ENCODE results near the gene USP12. TPM values are rescaled to one million over a fixed set of nuclear protein-coding genes. Genes with fewer than 3 reads are reported as not detected.

USP12 gene
- polyA plus RNA-seq, 3 donors = 12.8 to 23.4 (median 14.5) TPM

- peaks cover 4 to 7% of the 10 kb centered on the region in 2 donors for H3K9me3 ChIP-seq (replicated peaks in 1 of 2; ENCODE audit: control insufficient read depth in 1 of 2, insufficient read depth in 1 of 2, low read length in 2 of 2)
- intact Hi-C loops (cut with micrococcal nuclease) = no loop called here
- H3K4me2 ChIP-seq (replicated peaks; ENCODE audit: extremely low read depth, low read length, poor library complexity, severe bottlenecking) = no peak overlapping the region
- H3K9ac ChIP-seq (ENCODE audit: insufficient read depth, low read length, poor library complexity, severe bottlenecking) = no peak overlapping the region
- H3K4me3 Mint-ChIP-seq = no peak overlapping the region
- no peaks in the 10 kb centered on the region for H3K27me3 ChIP-seq (ENCODE audit: control insufficient read depth in 2 of 2, insufficient read depth in 2 of 2, low read length in 2 of 2)
- H3K27ac Mint-ChIP-seq = no peak overlapping the region
- no peak for TF ChIP-seq CTCF (IDR thresholded peaks at IDR 0.05)
- peaks cover 0 to 5% (median 3%) of the 10 kb centered on the region in 3 donors for H3K27me3 Mint-ChIP-seq (ENCODE audit: low read depth in 3 of 3)
- DNase-seq = no peak
- H3K27ac ChIP-seq (ENCODE audit: low read depth in 1 of 2, low read length in 2 of 2) = no peak overlapping the region
- H3K79me2 ChIP-seq (ENCODE audit: insufficient read depth, low read length) = no peaks in the 10 kb centered on the region
- no peaks in the 10 kb centered on the region for H3K36me3 Mint-ChIP-seq
- no peak overlapping the region for H2AFZ ChIP-seq (ENCODE audit: insufficient read depth, low read depth, low read length, poor library complexity, severe bottlenecking)
- no peak overlapping the region for H3K4me3 ChIP-seq (replicated peaks in 1 of 3; ENCODE audit: low read depth in 2 of 3, low read length in 3 of 3)
- H3K4me1 Mint-ChIP-seq = no peaks in the 10 kb centered on the region
- H3K36me3 ChIP-seq (replicated peaks in 1 of 2; ENCODE audit: control insufficient read depth in 1 of 2, insufficient read depth in 2 of 2, low read length in 2 of 2) = no peaks in the 10 kb centered on the region
- WGBS (ENCODE audit: insufficient coverage) = 56% methylated on average over 2 of the region's 2 CpGs
- peaks cover 0 to 14% (median 8%) of the 10 kb centered on the region in 7 donors for H3K9me3 Mint-ChIP-seq
- H4K20me1 ChIP-seq (ENCODE audit: insufficient read depth, low read length) = no peaks in the 10 kb centered on the region
- H3K4me1 ChIP-seq (ENCODE audit: control insufficient read depth in 1 of 2, insufficient read depth in 2 of 2, low read length in 2 of 2) = no peaks in the 10 kb centered on the region
These were observed 116.9 kb downstream of the USP12 start for GRCh38 chr13:27054760-27055159.

- Mint-ChIP-seq H3K27ac (no peak overlapping the region), H3K4me1 (no peaks in the 10 kb centered on the region)
These were observed 117.6 kb downstream of the USP12 start for GRCh38 chr13:27053902-27054595.

More at GRCh38 chr13:27053902-27054595, 117.6 kb downstream of the USP12 start:
- intact Hi-C loops (cut with micrococcal nuclease) = no loop called here
- Histone ChIP-seq H4K20me1 (ENCODE audit: insufficient read depth, low read length) (no peaks in the 10 kb centered on the region), H3K27ac (ENCODE audit: low read depth in 1 of 2, low read length in 2 of 2) (no peak overlapping the region), H2AFZ (ENCODE audit: insufficient read depth, low read depth, low read length, poor library complexity, severe bottlenecking) (no peak overlapping the region), H3K9me3 (replicated peaks in 1 of 2; ENCODE audit: control insufficient read depth in 1 of 2, insufficient read depth in 1 of 2, low read length in 2 of 2) (peaks cover 4 to 7% of the 10 kb centered on the region in 2 donors), H3K4me1 (ENCODE audit: control insufficient read depth in 1 of 2, insufficient read depth in 2 of 2, low read length in 2 of 2) (no peaks in the 10 kb centered on the region), H3K4me2 (replicated peaks; ENCODE audit: extremely low read depth, low read length, poor library complexity, severe bottlenecking) (no peak overlapping the region), H3K79me2 (ENCODE audit: insufficient read depth, low read length) (no peaks in the 10 kb centered on the region), H3K4me3 (replicated peaks in 1 of 3; ENCODE audit: low read depth in 2 of 3, low read length in 3 of 3) (no peak overlapping the region), H3K9ac (ENCODE audit: insufficient read depth, low read length, poor library complexity, severe bottlenecking) (no peak overlapping the region), H3K36me3 (replicated peaks in 1 of 2; ENCODE audit: control insufficient read depth in 1 of 2, insufficient read depth in 2 of 2, low read length in 2 of 2) (no peaks in the 10 kb centered on the region), H3K27me3 (ENCODE audit: control insufficient read depth in 2 of 2, insufficient read depth in 2 of 2, low read length in 2 of 2) (no peaks in the 10 kb centered on the region)
- DNase-seq = no peak
- 84% methylated on average over 4 of the region's 6 CpGs for WGBS (ENCODE audit: insufficient coverage)
- peaks cover 0 to 14% (median 8%) of the 10 kb centered on the region in 7 donors for H3K9me3 Mint-ChIP-seq
- no peak for TF ChIP-seq CTCF (IDR thresholded peaks at IDR 0.05)
- H3K27me3 Mint-ChIP-seq (ENCODE audit: low read depth in 3 of 3) = peaks cover 0 to 5% (median 3%) of the 10 kb centered on the region in 3 donors
- no peak overlapping the region for H3K4me3 Mint-ChIP-seq
- H3K36me3 Mint-ChIP-seq = no peaks in the 10 kb centered on the region

All from CD14-positive monocyte (primary cell).